GM18907 (cell line): ENCODE data around the gene GTPBP2.
A peak's percentile ranks its signal among the peaks of the same experiment; 100 is the strongest.
"Not testable (repeated sequence)": the region's sequence is repeated elsewhere in the genome, so short reads cannot be mapped to it uniquely, and the experiment has no call there.

ENCODE experiments used
- ATAC-seq: cut with Tn5 transposase; IDR thresholded peaks from one replicate; pipeline ENCODE4 v1.9.1; 2021; ENCODE audit warnings: mild to moderate bottlenecking, moderate library complexity; ENCODE audit not compliant: unreplicated experiment

GTPBP2 gene

GRCh38 chr6:43629104-43629504, at the start of gene GTPBP2:
Gene GTPBP2 (minus strand): TSS chr6:43629264. CDS start chr6:43629162, 102 bp downstream.
- ATAC-seq: peak; percentile 86

- ATAC-seq: no peak
Observed at GRCh38 chr6:43678341-43678740, 49.3 kb upstream of the GTPBP2 start.

GRCh38 chr6:43677759-43678158, 48.7 kb upstream of the GTPBP2 start:
- no peak for ATAC-seq

- ATAC-seq: no peak
Observed at GRCh38 chr6:43676962-43677606, 48.0 kb upstream of the GTPBP2 start.

GRCh38 chr6:43674921-43675320, 45.9 kb upstream of the GTPBP2 start:
- no peak for ATAC-seq

GRCh38 chr6:43674291-43674690, 45.2 kb upstream of the GTPBP2 start:
- no peak for ATAC-seq

GRCh38 chr6:43673444-43674084, 44.5 kb upstream of the GTPBP2 start:
- no peak for ATAC-seq

- no peak for ATAC-seq
Observed at GRCh38 chr6:43671801-43672690, 43.0 kb upstream of the GTPBP2 start.

- ATAC-seq: no peak
Observed at GRCh38 chr6:43671011-43671800, 42.1 kb upstream of the GTPBP2 start.

- ATAC-seq: no peak
Observed at GRCh38 chr6:43670623-43670986, 41.5 kb upstream of the GTPBP2 start.

- ATAC-seq: no peak
Observed at GRCh38 chr6:43669922-43670622, 41.0 kb upstream of the GTPBP2 start.

GRCh38 chr6:43669050-43669921, 40.2 kb upstream of the GTPBP2 start:
- ATAC-seq: no peak

GRCh38 chr6:43668151-43669028, 39.3 kb upstream of the GTPBP2 start:
- ATAC-seq: no peak

- no peak for ATAC-seq
Observed at GRCh38 chr6:43667245-43668150, 38.4 kb upstream of the GTPBP2 start.

GRCh38 chr6:43666196-43666920, 37.3 kb upstream of the GTPBP2 start:
- ATAC-seq: no peak

- no peak for ATAC-seq
Observed at GRCh38 chr6:43665376-43665775, 36.3 kb upstream of the GTPBP2 start.

- not testable (repeated sequence) for ATAC-seq
Observed at GRCh38 chr6:43662948-43663347, 33.9 kb upstream of the GTPBP2 start.
